Activated CD4-positive, alpha-beta T cell treated with anti-CD3 and anti-CD28 coated beads, Interleukin-2, amount 50 U/mL, for 24 hours (primary cell): Measurements from ENCODE around the gene NME7.
"Not testable (repeated sequence)": the region's sequence is repeated elsewhere in the genome, so short reads cannot be mapped to it uniquely, and the experiment has no call there.

Experiments
- DNase-seq, 2 donors: peaks; one replicate each; pipeline ENCODE4 v3.0.0-alpha.2; 2020; ENCODE audit warnings: low read depth in 1 of 2, low spot score in 1 of 2

NME7 gene

DNA sequence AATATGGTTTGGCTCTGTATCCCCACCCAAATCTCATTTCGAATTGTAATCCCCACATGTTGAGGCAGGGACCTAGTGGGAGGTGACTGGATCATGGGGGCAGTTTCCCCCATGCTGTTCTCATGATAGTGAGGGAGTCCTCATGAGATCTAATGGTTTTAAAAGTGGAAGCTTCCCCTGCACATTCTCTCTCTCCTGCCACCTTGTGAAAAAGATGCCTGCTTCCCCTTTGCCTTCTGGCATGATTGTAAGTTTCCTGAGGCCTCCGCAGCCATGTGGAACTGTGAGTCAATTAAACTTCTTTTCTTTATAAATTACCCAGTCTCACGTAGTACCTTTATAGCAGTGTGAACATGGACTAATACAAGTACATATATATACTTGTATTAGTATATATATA is 25.5 kb downstream of the NME7 start:
- DNase-seq: not testable (repeated sequence)

GRCh38 chr1:169340882-169341281 is 26.7 kb downstream of the NME7 start:
- DNase-seq: no peak

- DNase-seq: no peak
Observed at GRCh38 chr1:169339773-169340172, 27.8 kb downstream of the NME7 start.

- DNase-seq: no peak
Observed at GRCh38 chr1:169338617-169339016, 29.0 kb downstream of the NME7 start.

DNA sequence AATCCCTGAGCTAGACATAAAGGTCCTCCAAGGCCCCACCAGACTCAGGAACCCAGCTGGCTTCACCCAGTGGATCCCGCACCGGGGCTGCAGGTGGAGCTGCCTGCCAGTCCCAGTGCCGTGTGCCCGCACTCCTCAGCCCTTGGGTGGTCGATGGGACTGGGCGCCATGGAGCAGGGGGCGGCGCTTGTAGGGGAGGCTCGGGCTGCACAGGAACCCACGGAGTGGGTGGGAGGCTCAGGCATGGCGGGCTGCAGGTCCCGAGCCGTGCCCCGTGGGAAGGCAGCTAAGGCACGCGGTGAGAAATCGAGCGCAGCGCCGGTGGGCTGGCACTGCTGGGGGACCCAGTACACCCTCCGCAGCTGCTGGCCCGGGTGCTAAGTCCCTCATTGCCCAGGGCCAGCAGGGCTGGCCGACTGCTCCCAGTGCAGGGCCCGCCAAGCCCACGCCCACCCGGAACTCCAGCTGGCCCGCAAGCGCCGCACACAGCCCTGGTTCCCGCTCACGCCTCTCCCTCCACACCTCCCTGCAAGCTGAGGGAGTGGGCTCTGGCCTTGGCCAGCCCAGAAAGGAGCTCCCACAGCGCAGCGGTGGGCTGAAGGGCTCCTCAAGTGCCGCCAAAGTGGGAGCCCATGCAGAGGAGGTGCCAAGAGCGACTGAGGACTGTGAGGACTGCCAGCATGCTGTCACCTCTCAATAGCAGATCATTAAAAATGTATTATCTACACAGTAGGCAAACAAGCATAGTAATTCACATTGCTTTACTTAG is 30.5 kb downstream of the NME7 start:
- DNase-seq: not testable (repeated sequence)

DNA sequence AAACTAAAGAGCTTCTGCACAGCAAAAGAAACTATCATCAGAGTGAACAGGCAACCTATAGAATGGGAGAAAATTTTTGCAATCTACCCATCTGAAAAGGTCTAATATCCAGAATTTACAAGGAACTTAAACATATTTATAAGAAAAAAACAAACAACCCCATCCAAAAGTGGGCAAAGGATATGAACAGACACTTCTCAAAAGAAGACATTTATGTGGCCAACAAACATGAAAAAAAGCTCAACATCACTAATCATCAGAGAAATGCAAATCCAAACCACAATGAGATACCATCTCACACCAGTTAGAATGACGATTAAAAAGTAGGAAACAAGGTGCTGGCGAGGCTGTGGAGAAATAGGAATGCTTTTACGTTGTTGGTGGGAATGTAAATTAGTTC is 32.9 kb downstream of the NME7 start:
- not testable (repeated sequence) for DNase-seq

DNA sequence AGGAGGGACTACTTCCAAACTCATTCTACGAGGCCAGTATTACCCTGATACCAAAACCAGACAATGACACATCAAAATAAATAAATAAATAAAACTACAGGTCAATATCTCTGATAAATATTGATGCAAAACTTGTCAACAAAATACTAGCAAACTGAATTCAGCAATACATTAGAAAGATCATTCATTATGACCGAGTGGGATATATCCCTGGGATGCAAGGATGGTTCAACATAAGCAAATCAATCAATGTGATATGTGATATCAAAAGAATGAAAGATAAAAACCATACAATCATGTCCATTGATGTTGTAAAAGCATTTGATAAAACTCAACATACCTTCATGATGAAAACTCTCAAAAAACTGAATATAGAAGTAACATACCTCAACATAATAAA is 36.7 kb downstream of the NME7 start:
- DNase-seq: no peak

DNA sequence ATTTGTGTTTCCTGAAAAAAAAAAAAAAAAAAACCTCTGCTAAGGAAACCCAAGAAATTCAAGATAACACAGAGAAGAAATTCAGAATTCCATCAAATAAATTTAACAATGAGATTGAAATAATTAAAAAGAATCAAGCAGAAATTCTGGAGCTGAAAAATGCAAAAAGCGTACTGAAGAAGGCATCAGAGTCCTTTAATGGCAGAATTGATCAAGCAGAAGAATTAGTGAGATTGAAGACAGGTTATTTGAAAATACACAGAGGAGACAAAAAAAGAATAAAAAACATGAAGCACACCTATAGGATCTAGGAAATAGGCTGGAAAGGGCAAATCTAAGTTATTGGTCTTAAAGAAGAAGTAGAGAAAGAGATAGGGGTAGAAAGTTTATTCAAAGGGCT is 38.2 kb downstream of the NME7 start:
- no peak for DNase-seq

DNA sequence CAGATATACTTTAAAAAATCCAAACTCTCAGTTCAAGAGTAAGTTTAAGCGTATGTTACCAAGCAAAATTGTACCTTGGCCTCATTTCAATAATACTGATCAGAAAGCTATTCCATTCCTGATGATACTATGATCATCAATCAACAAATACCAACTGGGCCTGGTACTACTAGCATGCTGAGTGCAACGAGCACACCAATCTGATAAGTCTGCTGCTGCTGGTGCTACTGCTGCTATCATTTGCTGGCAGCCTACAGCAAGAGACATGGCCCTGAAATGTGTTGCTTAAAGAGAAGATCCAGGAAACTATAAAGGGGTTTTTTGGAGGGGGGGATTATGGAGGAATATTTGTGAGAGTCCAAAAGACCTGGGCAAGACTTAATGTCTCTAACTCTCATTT is 39.7 kb downstream of the NME7 start:
- no peak for DNase-seq

DNA sequence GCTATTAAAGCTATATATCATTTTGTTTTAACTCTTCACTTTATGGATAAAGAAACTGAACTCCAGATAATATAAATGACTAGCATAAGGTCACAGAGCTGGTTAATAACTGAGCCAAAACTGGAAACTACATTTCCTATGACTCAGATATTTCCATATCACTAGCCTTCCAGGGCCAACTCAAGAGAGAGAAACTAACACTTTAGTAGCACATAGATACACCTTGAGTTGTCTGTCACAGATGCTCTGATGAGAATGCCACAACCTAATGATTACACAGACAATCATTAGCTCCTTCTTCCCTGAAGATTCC is 40.7 kb downstream of the NME7 start:
- no peak for DNase-seq

GRCh38 chr1:169326261-169326955 is 41.2 kb downstream of the NME7 start:
- DNase-seq: no peak

- DNase-seq: no peak
Observed at GRCh38 chr1:169325117-169325516, 42.5 kb downstream of the NME7 start.

GRCh38 chr1:169322138-169322537 is 45.5 kb downstream of the NME7 start:
- no peak for DNase-seq

GRCh38 chr1:169321539-169321938 is 46.1 kb downstream of the NME7 start:
- DNase-seq: no peak

DNA sequence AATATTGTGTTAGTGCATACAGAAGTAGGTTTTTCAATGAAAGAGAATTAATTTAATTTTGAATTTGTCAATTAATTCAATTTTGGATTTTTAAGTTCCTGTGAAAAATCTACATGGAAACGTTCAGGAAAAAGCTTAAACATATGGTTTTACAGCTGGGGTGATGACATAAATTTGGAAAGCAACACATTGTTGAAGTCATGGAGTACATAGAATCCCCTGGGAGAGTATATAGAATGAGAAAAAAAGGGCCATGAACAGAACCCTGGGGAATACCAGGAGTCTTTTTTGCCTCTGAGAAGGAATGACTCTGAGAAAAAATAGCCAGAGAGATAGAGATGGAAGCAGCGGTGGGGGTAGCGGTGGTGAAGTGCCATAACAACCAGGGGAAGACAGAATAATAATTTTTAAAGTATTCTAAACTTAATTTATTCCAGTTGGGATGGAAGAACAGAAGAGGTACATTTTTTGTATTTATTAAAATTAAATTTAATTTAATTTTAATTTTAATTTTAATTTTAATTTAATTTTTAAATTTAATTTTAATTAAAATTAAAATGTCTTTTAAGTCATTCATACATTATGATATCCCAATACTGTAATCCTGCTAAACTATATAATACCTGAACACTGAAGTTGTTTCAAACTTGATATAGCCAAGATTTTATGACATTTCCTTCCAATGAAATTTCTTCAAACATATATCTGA is 48.9 kb downstream of the NME7 start:
- no peak for DNase-seq

GRCh38 chr1:169316556-169316955 is 51.0 kb downstream of the NME7 start:
- DNase-seq: no peak

GRCh38 chr1:169312084-169312954 is 55.3 kb downstream of the NME7 start:
- peak in 1 of 2 donors; percentile 38 for DNase-seq

- no peak for DNase-seq
Observed at GRCh38 chr1:169309178-169310166, 58.1 kb downstream of the NME7 start.

GRCh38 chr1:169308313-169309039 is 59.1 kb downstream of the NME7 start:
- DNase-seq: no peak
